Neural cell (in vitro differentiated cells): ENCODE measurements around the gene ZBP1. TPM values are rescaled to one million over a fixed set of nuclear protein-coding genes. Genes with fewer than 3 reads are reported as not detected.

ENCODE experiments used
- H2AFZ ChIP-seq: fragments of 200-600, 300-800 bp; sonication (generic), shearing (Covaris generic); 2 replicates; pipeline ENCODE4 v1.6.0; 2014; ENCODE audit warnings: low read depth, mild to moderate bottlenecking, antibody characterized with exemption, low read length, moderate library complexity
- H3F3A ChIP-seq: fragments of 200-600 bp; shearing (Covaris generic); 2 replicates; pipeline ENCODE4 v1.6.1; 2016; ENCODE audit warnings: mild to moderate bottlenecking, moderate library complexity, mixed read lengths, antibody characterized with exemption, low read length; ENCODE audit not compliant: insufficient read depth, poor library complexity, severe bottlenecking
- H3K27ac ChIP-seq: fragments of 200-600, 300-800 bp; sonication (generic), shearing (Covaris generic); 2 replicates; pipeline ENCODE4 v1.5.1; 2014; ENCODE audit warnings: mild to moderate bottlenecking, low read length, moderate library complexity
- H3K27me3 ChIP-seq: fragments of 300-800, 200-600 bp; sonication (generic), shearing (Covaris generic); 2 replicates; pipeline ENCODE4 v1.6.0; 2014; ENCODE audit warnings: mild to moderate bottlenecking, low read depth, low read length, moderate library complexity; ENCODE audit not compliant: insufficient read depth
- H3K36me3 ChIP-seq: fragments of 300-800, 200-600 bp; sonication (generic), shearing (Covaris generic); 2 replicates; pipeline ENCODE4 v1.5.1; 2014; ENCODE audit warnings: mild to moderate bottlenecking, antibody characterized with exemption, low read length, moderate library complexity; ENCODE audit not compliant: insufficient read depth
- H3K4me2 ChIP-seq: fragments of 300-800, 200-600 bp; sonication (generic), shearing (Covaris generic); 2 replicates; pipeline ENCODE4 v1.6.0; 2014; ENCODE audit warnings: mild to moderate bottlenecking, low read length
- H3K4me3 ChIP-seq: fragments of 300-800, 200-600 bp; sonication (generic), shearing (Covaris generic); 2 replicates; pipeline ENCODE4 v1.5.1; 2014; ENCODE audit warnings: mild to moderate bottlenecking, low read length, moderate library complexity
- H3K79me2 ChIP-seq: fragments of 200-600 bp; shearing (Covaris generic); replicated peaks from 2 replicates; pipeline ENCODE4 v1.6.0; 2014; ENCODE audit warnings: mild to moderate bottlenecking, low read length, moderate library complexity; ENCODE audit not compliant: insufficient read depth
- H3K9ac ChIP-seq: fragments of 300-800, 200-600 bp; sonication (generic), shearing (Covaris generic); 2 replicates; pipeline ENCODE4 v1.6.1; 2016; ENCODE audit warnings: mild to moderate bottlenecking, low read length, mixed read lengths
- H3K9me2 ChIP-seq: fragments of 200-600 bp; shearing (Covaris generic); 2 replicates; pipeline ENCODE4 v1.6.1; 2016; ENCODE audit warnings: mild to moderate bottlenecking, low read length, mixed read lengths; ENCODE audit not compliant: insufficient read depth
- H3K9me3 ChIP-seq: fragments of 200-600, 300-800 bp; sonication (generic), shearing (Covaris generic); 2 replicates; pipeline ENCODE4 v1.6.1; 2016; ENCODE audit warnings: mild to moderate bottlenecking, mixed run types, low read length, moderate library complexity, mixed read lengths
- H4K20me1 ChIP-seq: fragments of 200-600 bp; shearing (Covaris generic); 2 replicates; pipeline ENCODE4 v1.6.1; 2016; ENCODE audit warnings: mild to moderate bottlenecking, mixed run types; ENCODE audit not compliant: insufficient read depth
- EP300 ChIP-seq: fragments of 450-650 bp; conservative IDR thresholded peaks from 2 replicates; pipeline ENCODE4 v1.6.1; 2014; ENCODE audit warnings: antibody characterized with exemption, mild to moderate bottlenecking, moderate library complexity; ENCODE audit not compliant: poor library complexity, severe bottlenecking
- EZH2 ChIP-seq: fragments of 200-600, 300-800 bp; shearing (Covaris generic), sonication (generic); IDR thresholded peaks from 2 replicates; pipeline ENCODE4 v1.6.1; 2014; ENCODE audit warnings: antibody characterized with exemption, low read length, borderline replicate concordance, mild to moderate bottlenecking; ENCODE audit not compliant: insufficient read depth, poor library complexity, severe bottlenecking
- MXI1 ChIP-seq: fragments of 450-650 bp; conservative IDR thresholded peaks from 2 replicates; pipeline ENCODE4 v1.6.1; 2014; ENCODE audit warnings: antibody characterized with exemption, mild to moderate bottlenecking; ENCODE audit not compliant: poor library complexity, severe bottlenecking
- POLR2AphosphoS5 ChIP-seq: IDR thresholded peaks from 2 replicates; pipeline ENCODE4 v1.6.1; 2012
- RAD21 ChIP-seq: fragments of 450-650 bp; conservative IDR thresholded peaks from 2 replicates; pipeline ENCODE4 v1.6.1; 2014; ENCODE audit warnings: antibody characterized with exemption, mild to moderate bottlenecking, moderate library complexity
- SMC3 ChIP-seq: fragments of 450-650 bp; conservative IDR thresholded peaks from 2 replicates; pipeline ENCODE4 v1.6.1; 2014; ENCODE audit warnings: antibody characterized with exemption, mild to moderate bottlenecking, moderate library complexity; ENCODE audit not compliant: poor library complexity
- TAF1 ChIP-seq: IDR thresholded peaks from 2 replicates; pipeline ENCODE4 v1.6.1; 2012; ENCODE audit warnings: low read depth
- polyA plus RNA-seq: library from polyadenylated mRNA; depleted of rRNA; stranded (reverse); fragments of >200 nt; gene quantifications from 2 replicates; pipeline ENCODE4 v1.2.3, GENCODE V29; 2014
- TF ChIP-seq, protein P1 (sequence below): fragments of 450-650 bp; IDR thresholded peaks from 2 replicates; pipeline ENCODE4 v1.5.1; 2014; ENCODE audit warnings: antibody characterized with exemption, mild to moderate bottlenecking, moderate library complexity; ENCODE audit not compliant: poor library complexity, severe bottlenecking
- TF ChIP-seq, protein P2 (sequence below): IDR thresholded peaks from 2 replicates; pipeline ENCODE4 v1.6.1; 2012; ENCODE audit warnings: borderline replicate concordance

ZBP1 gene
- polyA plus RNA-seq, 1 donor from 2014 or later = not detected

DNA sequence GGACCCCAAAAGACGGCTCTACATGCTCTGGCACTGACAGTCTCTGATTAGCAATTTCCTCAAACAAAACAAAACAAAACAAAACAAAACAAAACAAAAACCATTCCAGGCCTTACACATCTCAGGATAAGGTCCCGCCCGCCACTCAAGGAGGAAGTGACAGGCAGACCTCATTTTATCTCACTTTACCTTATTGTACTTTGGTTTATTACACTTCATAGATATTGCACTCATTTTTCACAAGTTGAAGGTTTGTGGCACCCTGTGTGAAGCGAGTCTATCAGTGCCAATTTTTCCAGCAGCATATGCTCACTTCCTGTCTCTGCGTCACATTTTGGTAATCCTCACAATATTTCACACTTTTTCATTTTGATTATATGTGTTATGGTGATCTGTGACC lies 15.2 kb downstream of the ZBP1 start:
- H3K79me2 ChIP-seq = no peaks in the 10 kb centered on the region
- no peak overlapping the region for H3K27ac ChIP-seq
- TF ChIP-seq POLR2AphosphoS5 (no peak), TAF1 (no peak), EP300 (no peak), MXI1 (no peak), SMC3 (no peak), RAD21 (no peak), EZH2 (no peak)
- TF ChIP-seq, protein P1, sequence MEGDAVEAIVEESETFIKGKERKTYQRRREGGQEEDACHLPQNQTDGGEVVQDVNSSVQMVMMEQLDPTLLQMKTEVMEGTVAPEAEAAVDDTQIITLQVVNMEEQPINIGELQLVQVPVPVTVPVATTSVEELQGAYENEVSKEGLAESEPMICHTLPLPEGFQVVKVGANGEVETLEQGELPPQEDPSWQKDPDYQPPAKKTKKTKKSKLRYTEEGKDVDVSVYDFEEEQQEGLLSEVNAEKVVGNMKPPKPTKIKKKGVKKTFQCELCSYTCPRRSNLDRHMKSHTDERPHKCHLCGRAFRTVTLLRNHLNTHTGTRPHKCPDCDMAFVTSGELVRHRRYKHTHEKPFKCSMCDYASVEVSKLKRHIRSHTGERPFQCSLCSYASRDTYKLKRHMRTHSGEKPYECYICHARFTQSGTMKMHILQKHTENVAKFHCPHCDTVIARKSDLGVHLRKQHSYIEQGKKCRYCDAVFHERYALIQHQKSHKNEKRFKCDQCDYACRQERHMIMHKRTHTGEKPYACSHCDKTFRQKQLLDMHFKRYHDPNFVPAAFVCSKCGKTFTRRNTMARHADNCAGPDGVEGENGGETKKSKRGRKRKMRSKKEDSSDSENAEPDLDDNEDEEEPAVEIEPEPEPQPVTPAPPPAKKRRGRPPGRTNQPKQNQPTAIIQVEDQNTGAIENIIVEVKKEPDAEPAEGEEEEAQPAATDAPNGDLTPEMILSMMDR = no peak
- TF ChIP-seq, protein P2, sequence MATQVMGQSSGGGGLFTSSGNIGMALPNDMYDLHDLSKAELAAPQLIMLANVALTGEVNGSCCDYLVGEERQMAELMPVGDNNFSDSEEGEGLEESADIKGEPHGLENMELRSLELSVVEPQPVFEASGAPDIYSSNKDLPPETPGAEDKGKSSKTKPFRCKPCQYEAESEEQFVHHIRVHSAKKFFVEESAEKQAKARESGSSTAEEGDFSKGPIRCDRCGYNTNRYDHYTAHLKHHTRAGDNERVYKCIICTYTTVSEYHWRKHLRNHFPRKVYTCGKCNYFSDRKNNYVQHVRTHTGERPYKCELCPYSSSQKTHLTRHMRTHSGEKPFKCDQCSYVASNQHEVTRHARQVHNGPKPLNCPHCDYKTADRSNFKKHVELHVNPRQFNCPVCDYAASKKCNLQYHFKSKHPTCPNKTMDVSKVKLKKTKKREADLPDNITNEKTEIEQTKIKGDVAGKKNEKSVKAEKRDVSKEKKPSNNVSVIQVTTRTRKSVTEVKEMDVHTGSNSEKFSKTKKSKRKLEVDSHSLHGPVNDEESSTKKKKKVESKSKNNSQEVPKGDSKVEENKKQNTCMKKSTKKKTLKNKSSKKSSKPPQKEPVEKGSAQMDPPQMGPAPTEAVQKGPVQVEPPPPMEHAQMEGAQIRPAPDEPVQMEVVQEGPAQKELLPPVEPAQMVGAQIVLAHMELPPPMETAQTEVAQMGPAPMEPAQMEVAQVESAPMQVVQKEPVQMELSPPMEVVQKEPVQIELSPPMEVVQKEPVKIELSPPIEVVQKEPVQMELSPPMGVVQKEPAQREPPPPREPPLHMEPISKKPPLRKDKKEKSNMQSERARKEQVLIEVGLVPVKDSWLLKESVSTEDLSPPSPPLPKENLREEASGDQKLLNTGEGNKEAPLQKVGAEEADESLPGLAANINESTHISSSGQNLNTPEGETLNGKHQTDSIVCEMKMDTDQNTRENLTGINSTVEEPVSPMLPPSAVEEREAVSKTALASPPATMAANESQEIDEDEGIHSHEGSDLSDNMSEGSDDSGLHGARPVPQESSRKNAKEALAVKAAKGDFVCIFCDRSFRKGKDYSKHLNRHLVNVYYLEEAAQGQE = no peak

DNA sequence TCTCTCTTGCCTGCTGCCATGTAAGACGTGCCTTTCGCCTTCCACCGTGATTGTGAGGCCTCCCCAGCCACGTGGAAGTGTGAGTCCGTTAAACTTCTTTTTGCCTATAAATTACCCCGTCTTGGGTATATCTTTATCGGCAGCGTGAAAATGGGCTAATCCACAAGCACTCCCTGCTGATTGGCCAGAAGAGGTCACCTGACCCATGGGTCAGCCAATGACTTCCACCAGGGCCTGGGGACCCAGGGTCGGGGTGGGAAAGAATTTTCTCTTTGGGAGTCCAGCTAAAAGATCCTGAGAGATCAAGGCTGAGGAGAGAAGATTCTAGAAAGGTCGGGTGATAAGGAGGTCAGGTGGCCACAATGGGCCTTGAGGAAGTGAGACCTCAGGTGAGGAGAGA lies 17.1 kb downstream of the ZBP1 start:
- Histone ChIP-seq H3K27me3 (no peaks in the 10 kb centered on the region), H4K20me1 (no peaks in the 10 kb centered on the region), H3K9me3 (no peaks in the 10 kb centered on the region), H3K36me3 (no peaks in the 10 kb centered on the region), H3K9ac (no peak overlapping the region), H2AFZ (no peak overlapping the region), H3K79me2 (no peaks in the 10 kb centered on the region), H3K4me2 (no peak overlapping the region), H3K4me3 (no peak overlapping the region), H3K9me2 (no peaks in the 10 kb centered on the region), H3F3A (no peaks in the 10 kb centered on the region), H3K27ac (no peak overlapping the region)
- TF ChIP-seq MXI1 (no peak), SMC3 (no peak), RAD21 (no peak), TAF1 (no peak), EZH2 (no peak), EP300 (no peak)
- TF ChIP-seq, protein P2 = no peak

More for the DNA sequence above, 15.2 kb downstream of the ZBP1 start:
- Histone ChIP-seq H2AFZ (no peak overlapping the region), H3K27me3 (no peaks in the 10 kb centered on the region), H3F3A (no peaks in the 10 kb centered on the region), H3K36me3 (no peaks in the 10 kb centered on the region), H4K20me1 (no peaks in the 10 kb centered on the region), H3K4me2 (no peak overlapping the region), H3K4me3 (no peak overlapping the region), H3K9me2 (no peaks in the 10 kb centered on the region), H3K9ac (no peak overlapping the region), H3K9me3 (no peaks in the 10 kb centered on the region)
